Peyer's patch (tissue), 4 donors: ENCODE data around the gene OBSCN.
"Not testable (repeated sequence)": the region's sequence is repeated elsewhere in the genome, so short reads cannot be mapped to it uniquely, and the experiment has no call there.

ENCODE experiments used
- POLR2A ChIP-seq, 2 donors: fragments of 450-650 bp; IDR thresholded peaks; one replicate each; pipeline ENCODE4 v1.5.1; 2017; ENCODE audit warnings: antibody characterized with exemption in 2 of 2, mild to moderate bottlenecking in 2 of 2, moderate library complexity in 2 of 2
- TF ChIP-seq, protein P1 (sequence below), 6 experiments: fragments of 450-650 bp in 4 of 6; fragments of 200-600 bp in 2 of 6; sonication (generic) in 1 of 6; IDR thresholded peaks; one replicate each; pipeline ENCODE4 v1.5.1; 2017 to 2019; ENCODE audit warnings: antibody characterized with exemption in 6 of 6, mild to moderate bottlenecking in 3 of 6, moderate library complexity in 1 of 6

DNA sequence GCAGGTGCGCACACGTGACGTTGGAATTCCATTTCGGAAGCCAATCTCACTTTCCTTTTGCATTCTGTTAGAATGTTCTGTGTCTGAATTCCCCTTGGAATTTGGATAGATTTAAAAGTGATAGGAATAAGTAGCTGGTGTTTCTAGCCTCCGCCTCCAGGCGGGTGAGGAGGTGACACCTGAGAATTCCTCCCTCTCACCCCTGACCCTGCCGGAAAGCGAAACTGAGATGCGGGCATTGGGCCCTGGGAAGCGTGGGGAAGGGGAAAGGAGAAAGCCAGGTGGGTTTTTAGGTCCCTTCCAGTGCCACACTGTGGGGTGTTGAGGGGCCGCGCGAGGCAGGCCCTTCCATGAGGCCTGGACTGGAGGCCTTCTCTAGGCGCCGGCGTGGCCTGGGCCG, 61.6 kb downstream of the OBSCN start:
- TF ChIP-seq, protein P1, sequence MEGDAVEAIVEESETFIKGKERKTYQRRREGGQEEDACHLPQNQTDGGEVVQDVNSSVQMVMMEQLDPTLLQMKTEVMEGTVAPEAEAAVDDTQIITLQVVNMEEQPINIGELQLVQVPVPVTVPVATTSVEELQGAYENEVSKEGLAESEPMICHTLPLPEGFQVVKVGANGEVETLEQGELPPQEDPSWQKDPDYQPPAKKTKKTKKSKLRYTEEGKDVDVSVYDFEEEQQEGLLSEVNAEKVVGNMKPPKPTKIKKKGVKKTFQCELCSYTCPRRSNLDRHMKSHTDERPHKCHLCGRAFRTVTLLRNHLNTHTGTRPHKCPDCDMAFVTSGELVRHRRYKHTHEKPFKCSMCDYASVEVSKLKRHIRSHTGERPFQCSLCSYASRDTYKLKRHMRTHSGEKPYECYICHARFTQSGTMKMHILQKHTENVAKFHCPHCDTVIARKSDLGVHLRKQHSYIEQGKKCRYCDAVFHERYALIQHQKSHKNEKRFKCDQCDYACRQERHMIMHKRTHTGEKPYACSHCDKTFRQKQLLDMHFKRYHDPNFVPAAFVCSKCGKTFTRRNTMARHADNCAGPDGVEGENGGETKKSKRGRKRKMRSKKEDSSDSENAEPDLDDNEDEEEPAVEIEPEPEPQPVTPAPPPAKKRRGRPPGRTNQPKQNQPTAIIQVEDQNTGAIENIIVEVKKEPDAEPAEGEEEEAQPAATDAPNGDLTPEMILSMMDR (IDR thresholded peaks at IDR 0.05) = not testable (repeated sequence)
- TF ChIP-seq POLR2A (IDR thresholded peaks at IDR 0.05) = not testable (repeated sequence)
